PFSK-1 (cell line): ENCODE data around the gene TMEM94.

ENCODE experiments used
- FOXP2 ChIP-seq: optimal IDR thresholded peaks from 2 replicates; pipeline ENCODE3; 2011; ENCODE audit warnings: borderline replicate concordance, control low read depth, inconsistent platforms; ENCODE audit not compliant: insufficient read depth; ENCODE audit errors: extremely low read length, extremely low read depth
- POLR2AphosphoS5 ChIP-seq: IDR thresholded peaks from 2 replicates; pipeline ENCODE4 v1.6.1; 2012; ENCODE audit warnings: low read depth, mild to moderate bottlenecking, control low read depth, low read length, moderate library complexity
- TAF1 ChIP-seq: IDR thresholded peaks from 2 replicates; pipeline ENCODE4 v1.6.1; 2012; ENCODE audit warnings: low read length, control low read depth, borderline replicate concordance; ENCODE audit not compliant: insufficient read depth

DNA sequence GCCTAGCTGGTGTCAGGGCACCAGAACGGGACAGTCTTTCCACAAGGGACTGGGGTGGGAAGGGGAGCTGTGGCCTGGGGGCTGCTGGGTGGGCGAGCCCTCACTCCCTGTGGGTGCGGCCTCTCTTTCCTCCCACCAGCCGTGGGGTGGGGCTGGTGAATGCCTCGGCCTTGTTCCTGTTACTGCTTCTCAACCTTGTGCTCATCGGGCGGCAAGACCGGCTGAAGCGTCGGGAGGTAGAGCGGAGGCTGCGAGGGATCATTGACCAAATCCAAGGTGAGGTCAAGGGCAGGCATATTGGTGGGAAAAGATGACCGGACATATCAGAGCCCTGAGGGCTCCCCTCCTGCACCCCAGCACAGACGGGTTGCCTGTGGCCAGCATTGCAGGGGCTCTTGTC lies 29.7 kb downstream of the TMEM94 start:
- TF ChIP-seq POLR2AphosphoS5 (no peak), FOXP2 (no peak), TAF1 (no peak)
